ENCODE data around the gene HAUS8. TPM values are rescaled to one million over a fixed set of nuclear protein-coding genes. Genes with fewer than 3 reads are reported as not detected.

Gene HAUS8
- total RNA-seq, 4 donors from 2014 or later, result 6.4 to 9.1 (median 6.8) TPM

DNA sequence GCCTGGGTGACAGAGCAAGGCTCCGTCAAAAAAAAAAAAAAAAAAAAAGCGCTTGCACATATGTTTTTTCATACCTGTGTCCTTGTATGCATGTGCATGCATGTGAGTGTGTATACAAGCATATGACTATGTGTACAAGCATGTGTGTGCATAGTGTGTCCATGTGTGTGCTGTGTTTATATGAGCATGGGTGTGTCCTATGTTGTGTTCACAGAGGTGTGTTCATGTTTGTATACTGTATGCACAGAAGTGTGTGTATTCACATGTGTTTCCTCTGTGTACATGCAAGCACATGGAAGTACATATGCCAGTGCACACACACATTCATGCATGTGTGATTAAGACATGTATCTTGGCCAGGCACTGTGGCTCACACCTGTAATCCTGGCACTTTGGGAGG lies 17.4 kb upstream of the HAUS8 start:
- no peak for DNase-seq
- Histone ChIP-seq H3K27ac (no peak overlapping the region), H3K4me3 (replicated peaks in 1 of 3) (no peak overlapping the region), H3K4me1 (peaks cover 4 to 10% of the 10 kb centered on the region in 2 donors), H3K9me3 (no peaks in the 10 kb centered on the region), H3K36me3 (no peaks in the 10 kb centered on the region), H3K27me3 (no peaks in the 10 kb centered on the region)
- TF ChIP-seq, protein P1, sequence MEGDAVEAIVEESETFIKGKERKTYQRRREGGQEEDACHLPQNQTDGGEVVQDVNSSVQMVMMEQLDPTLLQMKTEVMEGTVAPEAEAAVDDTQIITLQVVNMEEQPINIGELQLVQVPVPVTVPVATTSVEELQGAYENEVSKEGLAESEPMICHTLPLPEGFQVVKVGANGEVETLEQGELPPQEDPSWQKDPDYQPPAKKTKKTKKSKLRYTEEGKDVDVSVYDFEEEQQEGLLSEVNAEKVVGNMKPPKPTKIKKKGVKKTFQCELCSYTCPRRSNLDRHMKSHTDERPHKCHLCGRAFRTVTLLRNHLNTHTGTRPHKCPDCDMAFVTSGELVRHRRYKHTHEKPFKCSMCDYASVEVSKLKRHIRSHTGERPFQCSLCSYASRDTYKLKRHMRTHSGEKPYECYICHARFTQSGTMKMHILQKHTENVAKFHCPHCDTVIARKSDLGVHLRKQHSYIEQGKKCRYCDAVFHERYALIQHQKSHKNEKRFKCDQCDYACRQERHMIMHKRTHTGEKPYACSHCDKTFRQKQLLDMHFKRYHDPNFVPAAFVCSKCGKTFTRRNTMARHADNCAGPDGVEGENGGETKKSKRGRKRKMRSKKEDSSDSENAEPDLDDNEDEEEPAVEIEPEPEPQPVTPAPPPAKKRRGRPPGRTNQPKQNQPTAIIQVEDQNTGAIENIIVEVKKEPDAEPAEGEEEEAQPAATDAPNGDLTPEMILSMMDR (IDR thresholded peaks at IDR 0.05), result no peak
- no peak for TF ChIP-seq POLR2A (IDR thresholded peaks at IDR 0.05)
- intact Hi-C loops (cut with DNase I), result no loop called here
- WGBS, 2 donors, result 82 to 85% methylated on average over 2 of the region's 2 CpGs

GRCh38 chr19:17091758-17092333 lies 16.6 kb upstream of the HAUS8 start:
- H3K9me3 ChIP-seq, result no peaks in the 10 kb centered on the region
- DNase-seq, result peak in 1 of 2 donors; percentile 18
- no peak for TF ChIP-seq POLR2A (IDR thresholded peaks at IDR 0.05)
- TF ChIP-seq, protein P1 (IDR thresholded peaks at IDR 0.05), result no peak
- no peak overlapping the region for H3K4me3 ChIP-seq (replicated peaks in 1 of 3)
- no peaks in the 10 kb centered on the region for H3K36me3 ChIP-seq
- intact Hi-C loops (cut with DNase I), result no loop called here
- 70 to 79% methylated on average over 8 to 14 of the region's 15 CpGs for WGBS, 2 donors
- H3K4me1 ChIP-seq, result peaks cover 0 to 6% of the 10 kb centered on the region in 2 donors
- H3K27me3 ChIP-seq, result no peaks in the 10 kb centered on the region
- H3K27ac ChIP-seq, result no peak overlapping the region

DNA sequence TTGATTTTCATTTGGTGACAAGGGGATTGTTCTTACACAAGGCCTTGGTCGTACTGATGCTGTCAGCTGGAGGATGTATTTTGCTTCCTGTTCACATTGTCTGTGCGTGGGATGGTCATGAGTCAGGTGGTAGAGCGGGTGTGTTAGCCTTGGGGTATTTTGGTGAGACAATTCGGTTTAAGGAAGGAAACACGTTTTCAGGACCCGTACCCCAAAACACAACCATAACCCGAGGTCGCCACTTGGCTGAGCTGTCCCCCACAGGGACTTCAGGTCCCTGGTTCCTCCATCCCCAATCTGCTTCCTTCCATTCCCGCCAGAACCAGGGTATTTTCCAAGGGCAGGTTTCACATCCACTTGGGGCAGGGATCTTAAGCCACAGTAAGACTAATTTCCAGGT lies 15.3 kb upstream of the HAUS8 start:
- Histone ChIP-seq H3K4me3 (replicated peaks in 1 of 3) (no peak overlapping the region), H3K27ac (no peak overlapping the region), H3K27me3 (no peaks in the 10 kb centered on the region), H3K4me1 (no peaks in the 10 kb centered on the region), H3K36me3 (no peaks in the 10 kb centered on the region), H3K9me3 (no peaks in the 10 kb centered on the region)
- 88 to 95% methylated on average over 9 of the region's 9 CpGs for WGBS, 2 donors
- no peak for TF ChIP-seq POLR2A (IDR thresholded peaks at IDR 0.05)
- TF ChIP-seq, protein P1 (IDR thresholded peaks at IDR 0.05), result no peak
- DNase-seq, result no peak
- intact Hi-C loops (cut with DNase I), result no loop called here

- Histone ChIP-seq H3K4me1 (no peaks in the 10 kb centered on the region), H3K4me3 (replicated peaks in 1 of 3) (no peak overlapping the region), H3K9me3 (no peaks in the 10 kb centered on the region), H3K27me3 (no peaks in the 10 kb centered on the region), H3K36me3 (no peaks in the 10 kb centered on the region), H3K27ac (no peak overlapping the region)
- 91 to 92% methylated on average over 5 of the region's 5 CpGs for WGBS, 2 donors
- TF ChIP-seq, protein P1 (IDR thresholded peaks at IDR 0.05), result no peak
- TF ChIP-seq POLR2A (IDR thresholded peaks at IDR 0.05), result no peak
- intact Hi-C loops (cut with DNase I), result no loop called here
- no peak for DNase-seq
Measured at GRCh38 chr19:17088552-17088951, 13.3 kb upstream of the HAUS8 start.

DNA sequence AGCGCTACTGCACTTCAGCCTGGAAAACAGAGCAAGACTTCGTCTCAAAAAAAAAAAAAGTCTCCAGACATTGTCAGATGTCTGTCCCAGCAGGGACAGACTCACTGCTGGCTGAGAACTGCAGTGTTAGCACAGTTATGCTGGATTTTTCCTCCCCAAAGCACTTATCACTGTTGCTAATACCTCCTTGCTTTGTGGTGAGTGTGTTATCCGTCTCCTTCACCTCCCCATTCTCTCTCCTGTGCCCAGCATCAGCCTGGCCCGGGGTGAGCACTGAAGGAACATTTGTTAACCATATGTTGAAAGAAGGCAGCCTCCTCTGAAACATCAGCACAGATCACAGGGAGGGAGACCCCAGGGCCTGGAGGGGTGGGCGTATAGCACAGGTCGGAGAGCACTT lies 11.6 kb upstream of the HAUS8 start:
- Histone ChIP-seq H3K9me3 (no peaks in the 10 kb centered on the region), H3K27me3 (no peaks in the 10 kb centered on the region), H3K27ac (no peak overlapping the region), H3K4me3 (replicated peaks in 1 of 3) (no peak overlapping the region), H3K36me3 (no peaks in the 10 kb centered on the region), H3K4me1 (peaks cover 0 to 8% of the 10 kb centered on the region in 2 donors)
- intact Hi-C loops (cut with DNase I), result no loop called here
- TF ChIP-seq, protein P1 (IDR thresholded peaks at IDR 0.05), result no peak
- TF ChIP-seq POLR2A (IDR thresholded peaks at IDR 0.05), result no peak
- DNase-seq, result no peak
- 88 to 91% methylated on average over 6 of the region's 6 CpGs for WGBS, 2 donors
